Thyroid gland (tissue), 4 donors: ENCODE results near the gene TTLL5.

Source experiments
- POLR2A ChIP-seq, 2 donors: fragments of 450-650 bp; IDR thresholded peaks; one replicate each; pipeline ENCODE4 v1.6.1; 2017; ENCODE audit warnings: antibody characterized with exemption in 2 of 2, mild to moderate bottlenecking in 2 of 2, moderate library complexity in 1 of 2
- TF ChIP-seq, protein P1 (sequence below), 6 experiments: fragments of 200-600 bp in 3 of 6; fragments of 450-650 bp in 3 of 6; sonication (generic) in 3 of 6; IDR thresholded peaks; one replicate each; pipeline ENCODE4 v1.5.1; 2016 to 2019; ENCODE audit warnings: antibody characterized with exemption in 6 of 6, mild to moderate bottlenecking in 2 of 6, inconsistent platforms in 1 of 6, moderate library complexity in 1 of 6

DNA sequence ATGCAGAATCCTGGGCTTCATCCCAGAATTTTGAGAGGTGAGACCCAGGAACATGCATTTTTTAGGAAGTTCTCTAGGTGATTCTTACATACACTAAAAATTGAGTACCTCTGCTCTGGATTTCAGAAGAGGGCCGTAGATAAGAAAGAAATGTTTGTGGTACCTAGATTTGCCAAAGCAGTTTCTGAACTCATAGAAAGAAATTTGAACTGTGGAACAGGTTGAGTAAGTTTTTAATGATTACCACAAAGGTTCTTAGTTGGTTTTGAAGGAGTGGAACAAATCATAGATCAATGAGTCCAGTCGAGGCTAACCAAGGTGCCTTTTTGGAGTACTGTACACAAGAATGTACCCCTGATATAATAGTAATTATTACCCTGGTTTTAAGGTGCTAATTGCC, 24.9 kb downstream of the TTLL5 start:
- TF ChIP-seq, protein P1, sequence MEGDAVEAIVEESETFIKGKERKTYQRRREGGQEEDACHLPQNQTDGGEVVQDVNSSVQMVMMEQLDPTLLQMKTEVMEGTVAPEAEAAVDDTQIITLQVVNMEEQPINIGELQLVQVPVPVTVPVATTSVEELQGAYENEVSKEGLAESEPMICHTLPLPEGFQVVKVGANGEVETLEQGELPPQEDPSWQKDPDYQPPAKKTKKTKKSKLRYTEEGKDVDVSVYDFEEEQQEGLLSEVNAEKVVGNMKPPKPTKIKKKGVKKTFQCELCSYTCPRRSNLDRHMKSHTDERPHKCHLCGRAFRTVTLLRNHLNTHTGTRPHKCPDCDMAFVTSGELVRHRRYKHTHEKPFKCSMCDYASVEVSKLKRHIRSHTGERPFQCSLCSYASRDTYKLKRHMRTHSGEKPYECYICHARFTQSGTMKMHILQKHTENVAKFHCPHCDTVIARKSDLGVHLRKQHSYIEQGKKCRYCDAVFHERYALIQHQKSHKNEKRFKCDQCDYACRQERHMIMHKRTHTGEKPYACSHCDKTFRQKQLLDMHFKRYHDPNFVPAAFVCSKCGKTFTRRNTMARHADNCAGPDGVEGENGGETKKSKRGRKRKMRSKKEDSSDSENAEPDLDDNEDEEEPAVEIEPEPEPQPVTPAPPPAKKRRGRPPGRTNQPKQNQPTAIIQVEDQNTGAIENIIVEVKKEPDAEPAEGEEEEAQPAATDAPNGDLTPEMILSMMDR (IDR thresholded peaks at IDR 0.05) = no peak
- TF ChIP-seq POLR2A (IDR thresholded peaks at IDR 0.05) = no peak
